Measurements from ENCODE around the gene IFNGR2.

The IFNGR2 gene

GRCh38 chr21:33403128-33403785, at the start of gene IFNGR2:
Gene IFNGR2 (plus strand): TSS chr21:33403413. CDS start chr21:33403544, 131 bp downstream.
- H3K4me3 ChIP-seq (ENCODE audit: low read depth, low read length) = peak within 1 kb of the TSS; percentile 83
- TF ChIP-seq CTCF (IDR thresholded peaks at IDR 0.05; ENCODE audit: low read depth, low read length) = no peak

- no peak for TF ChIP-seq CTCF (IDR thresholded peaks at IDR 0.05; ENCODE audit: low read depth, low read length)
- H3K4me3 ChIP-seq (ENCODE audit: low read depth, low read length) = no peak overlapping the region
Measured at GRCh38 chr21:33355355-33355754, 47.9 kb upstream of the IFNGR2 start.

- no peak overlapping the region for H3K4me3 ChIP-seq (ENCODE audit: low read depth, low read length)
- no peak for TF ChIP-seq CTCF (IDR thresholded peaks at IDR 0.05; ENCODE audit: low read depth, low read length)
Measured at GRCh38 chr21:33355996-33356395, 47.2 kb upstream of the IFNGR2 start.

GRCh38 chr21:33357177-33357576, 46.0 kb upstream of the IFNGR2 start:
- H3K4me3 ChIP-seq (ENCODE audit: low read depth, low read length) = no peak overlapping the region
- no peak for TF ChIP-seq CTCF (IDR thresholded peaks at IDR 0.05; ENCODE audit: low read depth, low read length)

- no peak for TF ChIP-seq CTCF (IDR thresholded peaks at IDR 0.05; ENCODE audit: low read depth, low read length)
- H3K4me3 ChIP-seq (ENCODE audit: low read depth, low read length) = no peak overlapping the region
Measured at GRCh38 chr21:33359446-33359845, 43.8 kb upstream of the IFNGR2 start.

- no peak for TF ChIP-seq CTCF (IDR thresholded peaks at IDR 0.05; ENCODE audit: low read depth, low read length)
- H3K4me3 ChIP-seq (ENCODE audit: low read depth, low read length) = no peak overlapping the region
Measured at GRCh38 chr21:33360281-33360680, 42.9 kb upstream of the IFNGR2 start.

GRCh38 chr21:33360881-33361602, 42.2 kb upstream of the IFNGR2 start:
- peak; percentile 87 for TF ChIP-seq CTCF (IDR thresholded peaks at IDR 0.05; ENCODE audit: low read depth, low read length)
- no peak overlapping the region for H3K4me3 ChIP-seq (ENCODE audit: low read depth, low read length)

Data from WI38 (cell line).